HG03442 (cell line): ENCODE data around the gene APPL1.
A peak's percentile ranks its signal among the peaks of the same experiment; 100 is the strongest.

Experiments
- ATAC-seq: cut with Tn5 transposase; IDR thresholded peaks from one replicate; pipeline ENCODE4 v1.9.1; 2021; ENCODE audit warnings: mild to moderate bottlenecking, moderate library complexity; ENCODE audit not compliant: unreplicated experiment

Gene APPL1, protein sequence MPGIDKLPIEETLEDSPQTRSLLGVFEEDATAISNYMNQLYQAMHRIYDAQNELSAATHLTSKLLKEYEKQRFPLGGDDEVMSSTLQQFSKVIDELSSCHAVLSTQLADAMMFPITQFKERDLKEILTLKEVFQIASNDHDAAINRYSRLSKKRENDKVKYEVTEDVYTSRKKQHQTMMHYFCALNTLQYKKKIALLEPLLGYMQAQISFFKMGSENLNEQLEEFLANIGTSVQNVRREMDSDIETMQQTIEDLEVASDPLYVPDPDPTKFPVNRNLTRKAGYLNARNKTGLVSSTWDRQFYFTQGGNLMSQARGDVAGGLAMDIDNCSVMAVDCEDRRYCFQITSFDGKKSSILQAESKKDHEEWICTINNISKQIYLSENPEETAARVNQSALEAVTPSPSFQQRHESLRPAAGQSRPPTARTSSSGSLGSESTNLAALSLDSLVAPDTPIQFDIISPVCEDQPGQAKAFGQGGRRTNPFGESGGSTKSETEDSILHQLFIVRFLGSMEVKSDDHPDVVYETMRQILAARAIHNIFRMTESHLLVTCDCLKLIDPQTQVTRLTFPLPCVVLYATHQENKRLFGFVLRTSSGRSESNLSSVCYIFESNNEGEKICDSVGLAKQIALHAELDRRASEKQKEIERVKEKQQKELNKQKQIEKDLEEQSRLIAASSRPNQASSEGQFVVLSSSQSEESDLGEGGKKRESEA

DNA sequence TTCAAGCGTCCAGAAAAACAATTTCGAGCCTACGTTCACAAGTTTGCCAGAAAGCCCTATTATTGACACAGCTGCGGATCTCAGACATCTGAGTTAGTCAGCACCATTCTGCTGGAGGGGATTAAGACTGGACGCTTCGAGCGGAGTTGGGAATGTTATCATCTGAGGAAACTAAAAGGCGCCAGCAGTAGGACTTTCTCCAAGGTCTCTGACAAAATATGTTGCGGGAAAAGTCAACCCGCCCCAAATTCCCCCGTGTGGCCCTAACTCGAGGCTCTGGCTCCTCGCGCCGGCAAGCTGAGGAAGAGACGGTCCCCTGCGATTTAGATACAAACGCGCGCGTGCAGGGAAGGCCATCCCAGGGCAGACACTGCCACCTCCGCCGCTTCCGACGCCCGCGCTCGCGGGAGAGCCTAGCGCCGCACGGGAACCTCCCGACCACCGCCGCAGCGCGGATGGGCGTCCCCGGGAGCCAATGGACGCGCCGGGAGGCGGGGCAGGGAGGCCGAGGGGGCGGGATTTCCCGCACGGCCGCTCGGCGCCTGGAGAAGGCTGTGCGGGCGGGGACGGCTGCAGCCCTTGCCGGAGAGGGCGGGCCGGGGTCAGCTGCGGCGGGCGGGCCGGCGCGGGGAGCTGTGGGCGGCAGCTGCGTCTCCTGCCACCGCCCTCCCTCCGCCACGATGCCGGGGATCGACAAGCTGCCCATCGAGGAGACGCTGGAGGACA lies at the start of gene APPL1:
Gene APPL1 (plus strand): TSS at position 526 of the 726 bp plus-strand sequence. CDS start 155 bp downstream, at position 681.
- peak; percentile 85 for ATAC-seq

DNA sequence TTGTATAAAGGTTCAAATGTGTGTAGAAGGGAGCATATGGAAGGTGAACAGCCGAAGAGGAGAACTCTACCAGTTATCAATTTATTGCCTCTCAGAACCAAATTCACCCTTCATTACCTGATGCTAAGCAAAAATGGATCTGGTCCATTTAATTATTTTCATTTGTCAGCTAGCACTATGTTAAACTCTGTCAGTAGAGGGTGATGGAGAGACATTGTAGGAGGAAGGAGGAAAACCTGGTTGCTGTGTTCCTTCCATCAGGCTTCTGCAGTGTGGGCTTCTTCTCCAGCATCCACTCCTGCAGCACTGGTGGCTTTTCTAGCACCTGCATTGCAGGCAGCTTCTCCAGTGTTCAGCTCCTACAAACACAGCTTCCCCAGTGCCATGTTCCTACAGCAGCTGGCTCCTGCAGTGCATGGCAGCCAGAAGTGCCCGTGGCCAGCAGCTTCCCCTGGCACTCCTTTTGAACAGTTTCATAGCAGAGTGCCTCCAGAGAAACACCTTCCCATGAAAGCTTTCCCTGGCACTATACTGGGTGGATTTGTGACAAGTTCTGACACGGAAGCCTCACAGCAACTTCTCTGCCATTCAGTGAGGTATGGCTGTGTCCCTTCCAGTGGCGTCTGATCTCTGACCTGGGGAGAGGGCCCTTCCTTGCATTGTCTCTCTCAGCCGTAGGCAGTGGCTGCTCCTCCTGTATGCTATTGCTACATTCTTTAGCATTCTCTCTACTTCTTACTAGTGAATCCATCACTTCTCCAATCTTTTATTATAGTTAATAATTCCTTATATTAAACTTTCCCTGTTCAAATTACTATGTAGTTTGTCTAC lies 47.7 kb upstream of the APPL1 start:
- no peak for ATAC-seq

DNA sequence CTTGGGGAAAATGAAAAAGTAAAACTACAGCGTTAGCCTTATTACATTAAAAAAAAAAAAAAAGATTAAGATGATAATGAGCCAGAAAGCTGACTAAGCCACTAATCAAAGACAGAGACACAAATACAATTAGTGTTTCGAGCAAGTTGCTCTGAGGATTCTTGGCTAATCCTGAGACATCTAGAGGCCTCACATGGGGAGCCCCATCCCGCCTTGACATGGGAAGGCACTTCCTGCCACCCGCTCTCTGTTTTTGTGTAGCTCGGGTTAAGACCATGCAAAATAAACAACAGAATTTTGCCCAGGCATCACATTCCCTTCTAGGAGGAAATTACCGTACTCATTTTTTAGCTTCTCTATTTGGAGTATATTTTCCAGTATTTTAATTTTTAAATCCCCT lies 43.0 kb upstream of the APPL1 start:
- ATAC-seq: no peak

DNA sequence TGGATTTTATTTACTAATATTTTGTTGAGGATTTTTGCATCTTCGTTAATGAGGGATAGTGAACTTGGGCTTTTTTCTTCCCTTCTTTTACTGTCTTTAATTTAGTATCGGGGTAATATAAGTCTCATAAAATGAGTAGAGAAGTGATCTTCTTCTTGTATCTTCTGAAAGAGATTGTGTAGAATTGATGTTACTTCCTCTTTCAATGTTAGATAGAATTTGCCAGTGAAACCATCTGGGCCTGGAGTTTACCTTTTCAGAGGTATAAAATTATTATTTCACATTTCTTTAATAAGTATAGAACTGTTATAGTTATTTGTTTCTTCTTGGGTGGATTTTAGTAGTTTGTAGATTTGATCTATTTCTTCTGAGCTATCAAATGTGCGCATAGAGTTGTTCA lies 35.5 kb upstream of the APPL1 start:
- ATAC-seq: no peak

DNA sequence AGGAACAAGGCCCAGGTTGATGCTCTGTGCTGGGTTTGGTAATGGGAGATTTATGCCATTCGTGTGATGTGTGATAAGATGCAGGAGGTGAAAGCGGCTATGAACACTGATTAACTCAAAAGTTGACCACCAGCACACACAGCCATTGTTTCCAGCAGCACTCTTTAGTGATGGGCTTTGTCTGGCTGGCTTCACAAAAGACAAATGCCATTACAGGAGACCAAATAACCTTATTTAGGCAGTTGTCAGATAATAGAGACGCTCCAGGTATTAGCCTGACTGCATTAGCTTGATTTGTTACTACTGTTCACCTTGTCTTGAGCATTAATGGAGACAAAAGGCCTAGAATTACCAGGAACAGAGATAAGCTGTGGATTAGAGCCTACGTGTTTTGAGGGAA lies 32.9 kb upstream of the APPL1 start:
- no peak for ATAC-seq

DNA sequence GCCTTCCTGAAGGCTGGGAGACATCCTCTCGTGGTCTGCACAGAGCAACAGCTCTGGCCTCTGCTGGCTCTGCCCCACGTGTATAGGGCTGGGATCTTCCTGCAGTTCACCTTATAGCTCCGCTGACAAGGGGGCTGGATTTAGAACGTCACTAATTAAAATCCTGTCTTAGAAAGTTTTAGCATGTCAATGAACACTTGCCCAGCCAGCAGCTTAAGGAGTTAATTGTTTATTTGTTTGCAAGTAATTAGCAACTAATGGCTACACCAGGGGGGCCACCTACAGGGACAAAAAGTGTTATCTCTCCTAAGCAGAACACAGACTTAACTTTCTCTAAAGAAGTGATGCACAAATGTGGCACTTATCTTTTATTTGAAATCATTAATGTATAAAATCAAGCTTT lies 27.6 kb upstream of the APPL1 start, which contains the start of gene HESX1:
Gene HESX1 (minus strand): TSS at position 84 of the 403 bp plus-strand sequence. CDS start 60 bp downstream, at position 24.
- no peak for ATAC-seq

DNA sequence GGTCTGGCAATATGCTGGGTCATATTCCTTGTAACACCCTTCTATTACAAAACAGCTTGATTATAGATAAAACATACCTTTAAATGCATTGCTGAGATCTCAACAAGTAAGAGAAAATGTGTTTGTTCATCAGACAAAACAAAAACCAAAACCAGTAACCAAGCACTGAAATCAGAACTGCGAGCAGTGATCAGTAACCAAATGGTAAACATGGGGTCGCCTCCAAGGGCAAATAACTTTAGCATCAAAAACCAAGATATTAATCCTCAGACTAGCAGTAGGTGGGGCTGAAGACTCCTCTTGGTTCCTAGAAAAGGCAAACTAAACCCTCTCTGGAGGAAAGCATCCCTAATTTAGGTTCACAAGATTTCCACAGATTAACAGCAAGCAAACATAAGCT lies 21.1 kb upstream of the APPL1 start:
- no peak for ATAC-seq

DNA sequence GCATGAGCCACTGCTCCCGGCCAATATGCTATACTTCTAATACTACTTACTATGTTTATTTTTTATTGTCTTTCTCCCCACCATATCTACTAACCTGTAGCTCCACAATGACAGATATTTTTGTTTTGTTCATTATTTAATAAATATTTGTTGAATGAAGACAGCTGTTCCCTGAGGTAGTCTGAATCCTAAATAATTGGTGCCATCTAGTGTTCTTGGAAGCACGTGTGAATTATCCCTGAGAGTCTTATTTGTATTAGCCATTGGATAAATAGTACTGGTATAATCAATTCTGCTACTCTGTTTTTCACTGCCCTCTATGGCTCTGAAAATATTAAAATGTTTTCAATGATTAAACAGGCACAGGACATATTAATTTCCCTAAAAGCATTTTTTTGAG lies 5.6 kb upstream of the APPL1 start:
- no peak for ATAC-seq

DNA sequence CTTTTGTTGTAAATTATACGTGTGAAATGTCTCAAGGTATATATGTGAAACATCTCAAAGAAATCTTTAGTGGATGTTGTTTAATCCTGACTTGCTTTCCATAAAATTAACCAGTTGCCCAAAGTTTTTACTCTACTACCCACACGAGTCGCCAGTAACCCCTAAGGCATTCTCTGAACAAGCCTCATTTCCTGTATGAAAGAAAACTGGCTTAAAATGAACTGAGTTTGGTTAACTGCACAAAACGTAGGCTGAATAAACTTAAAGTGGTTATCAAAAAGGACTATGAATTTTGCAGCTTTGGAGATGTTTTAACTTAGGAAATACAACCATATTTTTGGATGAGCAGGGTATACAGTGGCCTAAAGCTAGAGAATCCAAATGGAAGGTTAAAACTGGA lies 2.7 kb upstream of the APPL1 start:
- no peak for ATAC-seq

DNA sequence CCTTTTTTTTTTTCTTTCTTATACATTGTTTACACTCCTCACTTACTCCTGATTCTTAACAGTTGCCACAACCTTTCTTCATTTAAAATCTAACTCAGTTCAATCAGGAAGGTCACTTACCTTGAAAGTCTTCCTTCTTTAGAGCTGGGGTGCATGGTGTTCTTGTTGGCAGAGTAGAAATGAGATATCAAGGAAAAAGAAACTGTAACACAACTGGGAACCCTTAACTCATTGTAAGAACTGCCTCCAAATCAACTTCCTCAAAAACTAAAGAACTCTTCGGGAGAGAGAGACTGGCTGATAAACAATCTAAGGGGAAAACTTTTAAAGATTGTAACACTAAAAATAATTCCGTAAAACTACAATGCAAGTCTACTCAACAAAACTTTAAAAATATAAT lies 1.4 kb upstream of the APPL1 start:
- ATAC-seq: no peak

DNA sequence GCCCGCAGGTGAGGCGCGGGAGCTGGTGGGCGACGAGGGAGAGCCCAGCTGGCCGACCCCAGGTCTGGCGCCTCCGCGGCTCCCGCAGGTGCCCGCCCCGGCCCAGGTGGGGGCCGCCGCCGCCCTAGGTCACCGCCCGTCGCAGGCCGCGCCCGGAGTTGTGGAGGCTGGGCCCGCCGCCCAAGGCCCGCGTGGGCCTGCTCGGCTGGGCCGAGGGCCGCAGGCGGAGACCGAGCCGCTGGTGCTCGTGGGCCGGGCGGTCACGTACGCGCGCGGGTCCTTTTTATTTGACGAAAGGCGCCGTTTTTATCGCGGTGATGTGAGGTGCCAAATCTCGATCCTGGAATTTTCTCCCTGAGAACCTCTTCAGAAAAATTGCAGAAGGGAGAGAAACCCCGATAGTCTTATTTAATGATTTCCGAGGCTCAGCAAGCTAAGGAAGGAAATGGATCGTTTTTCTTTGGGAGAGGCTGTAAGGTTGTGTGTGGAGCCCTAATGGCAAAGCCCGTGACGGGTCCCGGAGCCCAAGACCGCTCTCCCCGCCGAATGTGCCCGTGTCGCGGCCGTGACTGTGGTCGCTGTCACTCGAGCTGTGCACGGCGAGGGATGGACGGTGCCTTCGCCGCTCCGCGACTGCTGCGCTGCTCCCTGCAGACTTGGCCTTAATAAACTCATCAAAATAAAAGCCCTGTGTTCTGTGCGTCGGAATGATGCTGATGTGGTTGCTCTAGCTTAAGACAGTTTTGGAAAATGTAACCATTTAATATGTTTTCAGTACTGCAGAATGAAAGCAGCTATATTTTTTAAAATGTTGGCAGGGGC lies 612 bp downstream of the APPL1 start:
- peak; percentile 36 for ATAC-seq

DNA sequence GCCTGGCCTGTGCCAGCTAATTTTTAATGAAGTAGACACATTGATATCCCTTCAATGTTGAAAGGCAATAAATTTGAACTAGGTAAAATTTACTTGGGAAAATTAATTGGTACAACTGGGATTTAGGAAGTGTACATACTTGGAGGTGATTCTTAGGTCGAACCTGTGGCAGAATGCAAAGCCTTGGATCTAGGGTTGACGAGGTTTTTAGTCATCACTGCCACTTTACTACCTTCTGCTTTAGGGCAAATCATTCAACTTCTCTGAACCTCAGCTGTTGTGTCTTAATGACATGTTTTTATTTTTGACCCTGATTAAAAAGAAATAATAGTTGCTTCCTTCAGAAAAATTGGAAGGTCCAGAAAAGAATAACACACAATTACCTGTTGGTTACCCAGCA lies 2.5 kb downstream of the APPL1 start:
- ATAC-seq: no peak

DNA sequence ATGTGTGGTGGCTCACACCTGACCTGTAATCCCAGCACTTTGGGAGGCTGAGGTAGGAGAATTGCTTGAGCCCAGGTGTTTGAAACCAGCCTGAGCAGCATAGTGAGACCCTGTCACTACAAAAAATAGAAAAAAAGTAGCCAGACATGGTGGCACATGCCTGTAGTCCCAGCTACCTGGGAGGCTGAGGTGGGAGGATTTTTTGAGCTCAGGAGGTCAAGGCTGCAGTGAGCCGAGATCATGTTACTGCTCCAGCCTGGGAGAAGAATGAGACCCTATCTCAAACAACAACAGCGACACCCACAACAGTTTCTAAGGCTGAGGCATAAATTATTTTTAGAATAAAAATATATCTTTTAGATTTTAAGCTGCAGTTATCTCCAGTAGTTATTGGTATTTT lies 6.3 kb downstream of the APPL1 start:
- no peak for ATAC-seq

DNA sequence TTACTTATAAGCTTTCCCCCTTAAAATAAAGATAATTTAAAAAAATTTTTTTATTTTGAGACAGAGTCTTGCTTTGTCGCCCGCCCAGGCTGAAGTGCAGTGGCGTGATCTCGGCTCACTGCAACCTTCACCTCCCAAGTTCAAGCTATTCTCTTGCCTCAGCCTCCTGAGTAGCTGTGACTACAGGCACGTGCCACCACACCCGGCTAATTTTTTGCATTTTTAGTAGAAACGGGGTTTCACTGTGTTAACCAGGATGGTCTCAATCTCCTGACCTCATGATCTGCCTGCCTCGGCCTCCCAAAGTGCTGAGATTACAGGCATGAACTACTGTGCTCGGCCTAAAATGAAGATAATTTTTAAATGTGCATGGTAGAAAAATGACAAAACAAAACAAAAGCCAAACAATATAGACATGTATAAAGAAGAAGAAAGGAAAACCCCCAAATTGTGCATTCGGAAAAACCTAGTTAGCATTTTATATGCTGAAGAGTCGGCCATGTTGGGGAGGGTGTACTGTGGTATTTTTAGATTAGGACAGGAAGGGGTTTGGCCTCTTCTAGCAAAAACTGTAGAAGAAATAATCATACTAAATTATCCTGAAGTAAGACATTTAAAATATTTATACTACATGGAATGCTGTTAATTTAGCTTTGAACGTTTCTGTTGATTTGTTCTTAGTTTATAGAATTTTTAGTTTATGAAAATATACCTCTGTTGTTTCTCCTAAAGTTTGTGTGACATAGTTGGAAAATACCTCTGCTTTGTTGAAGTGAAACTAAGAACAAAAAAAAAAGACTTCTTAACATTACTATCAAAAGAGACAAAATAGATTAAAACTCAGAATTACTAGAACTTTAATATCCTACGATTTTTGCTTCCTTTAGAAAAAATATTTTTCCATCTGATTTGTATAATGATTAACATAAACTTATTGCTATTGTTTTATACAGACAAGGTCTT lies 7.4 kb downstream of the APPL1 start:
- peak; percentile 68 for ATAC-seq

DNA sequence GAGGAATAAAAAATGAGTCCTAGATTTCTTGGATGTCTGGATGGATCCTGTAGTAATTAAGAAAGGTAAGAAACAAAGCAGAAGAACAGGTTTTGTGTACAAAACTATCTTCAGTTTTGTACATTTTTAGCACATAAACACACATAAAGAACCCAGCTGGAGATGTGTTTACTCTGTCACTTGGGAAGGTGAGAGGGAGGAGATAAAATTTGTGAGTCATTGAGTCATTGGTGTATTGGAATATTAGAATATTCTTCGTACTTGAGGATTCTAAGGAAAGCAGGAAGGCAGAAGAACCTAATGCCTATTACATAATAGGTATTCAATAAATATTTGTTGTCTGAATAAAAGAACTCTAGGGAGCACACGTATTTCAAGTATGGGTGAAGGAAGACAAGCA lies 17.4 kb downstream of the APPL1 start:
- ATAC-seq: no peak

DNA sequence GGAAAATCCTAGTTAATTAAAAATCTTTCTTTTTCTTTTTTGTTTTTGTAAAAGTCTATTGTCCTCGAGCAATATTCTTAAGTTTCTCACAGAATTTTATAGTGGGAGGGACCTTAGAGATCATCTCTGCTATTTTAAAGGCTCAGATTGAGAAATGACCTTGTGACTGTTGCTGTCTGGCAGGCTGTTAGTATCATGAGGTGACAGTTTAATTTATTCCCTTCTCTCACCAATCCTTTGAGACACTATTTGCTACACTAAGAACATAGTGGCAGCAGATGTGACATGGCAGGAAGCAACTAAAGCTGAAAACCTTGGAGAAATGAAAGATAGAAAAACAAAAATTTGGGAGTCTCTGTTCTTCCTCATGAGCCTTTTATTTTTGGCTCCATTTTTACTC lies 24.9 kb downstream of the APPL1 start:
- ATAC-seq: no peak

DNA sequence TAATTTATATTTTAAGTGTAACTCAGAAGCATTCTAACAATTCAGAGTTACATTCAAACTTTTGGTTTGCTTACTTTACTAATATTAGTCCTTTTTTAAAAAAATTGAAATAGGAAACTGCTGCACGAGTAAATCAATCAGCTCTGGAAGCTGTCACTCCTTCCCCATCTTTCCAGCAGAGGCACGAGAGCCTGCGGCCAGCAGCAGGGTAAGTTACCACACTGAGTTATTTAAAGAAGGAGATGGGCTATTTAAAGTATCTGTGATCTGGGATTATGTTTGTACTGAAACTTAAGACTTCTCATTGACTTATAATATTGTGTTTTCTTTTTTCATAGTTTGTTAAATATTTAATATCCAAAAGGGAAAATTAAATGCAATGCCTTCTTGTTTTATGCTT lies 29.3 kb downstream of the APPL1 start:
- ATAC-seq: no peak

DNA sequence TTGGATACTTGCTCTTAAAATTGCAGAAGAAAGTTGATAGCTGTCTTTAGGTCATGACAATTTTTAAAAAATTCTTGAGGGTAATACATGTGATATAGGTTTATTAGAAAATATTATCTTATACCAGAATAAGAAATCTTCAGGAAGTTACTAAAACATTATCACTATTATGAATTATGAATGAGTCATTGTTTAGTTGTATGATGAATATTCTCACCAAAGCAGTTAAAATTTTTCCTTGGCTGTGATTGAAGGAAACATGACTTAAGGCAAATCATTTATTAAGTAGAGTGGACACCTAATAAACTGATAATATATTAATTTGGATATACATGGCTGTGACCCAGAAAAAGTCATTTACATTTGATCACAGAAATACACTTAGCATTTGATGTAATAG lies 30.1 kb downstream of the APPL1 start:
- ATAC-seq: no peak

DNA sequence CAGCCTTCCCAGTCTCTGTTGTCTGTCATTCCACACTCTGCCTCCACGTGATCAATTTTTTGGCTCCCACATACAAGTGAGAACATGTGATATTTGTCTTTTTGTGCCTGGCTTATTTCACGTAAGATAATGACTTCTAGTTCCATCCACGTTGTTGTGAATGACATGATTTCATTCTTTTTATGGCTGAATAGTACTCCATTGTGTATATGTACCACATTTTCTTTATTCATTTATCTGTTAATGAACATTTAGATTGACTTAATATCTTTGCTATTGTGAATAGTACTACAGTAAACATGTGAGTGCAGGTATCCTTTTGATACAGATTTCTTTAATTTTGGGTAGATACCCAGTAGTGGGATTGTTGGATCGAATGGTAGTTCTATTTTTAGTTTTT lies 33.6 kb downstream of the APPL1 start:
- no peak for ATAC-seq
